ENCODE data around the gene CYB5R4. TPM values are rescaled to one million over a fixed set of nuclear protein-coding genes. Genes with fewer than 3 reads are reported as not detected.

Gene CYB5R4
- total RNA-seq, 4 donors from 2014 or later = 4.7 to 13.5 (median 8.7) TPM

DNA sequence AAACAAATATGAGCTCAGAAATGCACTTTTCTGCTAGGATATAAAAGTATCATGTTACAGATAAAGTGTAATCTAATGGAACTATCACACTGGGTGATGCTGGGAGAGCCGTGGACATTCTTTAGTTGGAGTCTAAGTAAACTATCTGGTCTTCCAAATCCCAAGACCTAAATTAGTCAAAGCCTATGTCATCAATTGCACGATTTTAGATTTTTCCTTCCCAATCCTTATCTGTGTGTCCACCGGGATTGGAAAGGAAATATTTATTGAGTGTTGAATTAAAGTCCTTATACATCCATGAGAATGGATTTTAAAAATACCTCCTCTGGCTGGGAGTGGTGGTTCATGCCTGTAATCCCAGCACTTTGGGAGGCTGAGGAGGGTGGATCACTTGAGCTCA is 154.4 kb downstream of the CYB5R4 start:
- Histone ChIP-seq H3K27me3 (peaks cover 4% of the 10 kb centered on the region), H3K4me3 (no peak overlapping the region), H3K36me3 (no peaks in the 10 kb centered on the region), H3K9me3 (no peaks in the 10 kb centered on the region), H3K27ac (no peak overlapping the region), H3K4me1 (no peaks in the 10 kb centered on the region)
- TF ChIP-seq POLR2A (IDR thresholded peaks at IDR 0.05) (no peak), POLR2AphosphoS5 (IDR thresholded peaks at IDR 0.05) (no peak), EP300 (IDR thresholded peaks at IDR 0.05) (no peak)
- TF ChIP-seq, protein P1, sequence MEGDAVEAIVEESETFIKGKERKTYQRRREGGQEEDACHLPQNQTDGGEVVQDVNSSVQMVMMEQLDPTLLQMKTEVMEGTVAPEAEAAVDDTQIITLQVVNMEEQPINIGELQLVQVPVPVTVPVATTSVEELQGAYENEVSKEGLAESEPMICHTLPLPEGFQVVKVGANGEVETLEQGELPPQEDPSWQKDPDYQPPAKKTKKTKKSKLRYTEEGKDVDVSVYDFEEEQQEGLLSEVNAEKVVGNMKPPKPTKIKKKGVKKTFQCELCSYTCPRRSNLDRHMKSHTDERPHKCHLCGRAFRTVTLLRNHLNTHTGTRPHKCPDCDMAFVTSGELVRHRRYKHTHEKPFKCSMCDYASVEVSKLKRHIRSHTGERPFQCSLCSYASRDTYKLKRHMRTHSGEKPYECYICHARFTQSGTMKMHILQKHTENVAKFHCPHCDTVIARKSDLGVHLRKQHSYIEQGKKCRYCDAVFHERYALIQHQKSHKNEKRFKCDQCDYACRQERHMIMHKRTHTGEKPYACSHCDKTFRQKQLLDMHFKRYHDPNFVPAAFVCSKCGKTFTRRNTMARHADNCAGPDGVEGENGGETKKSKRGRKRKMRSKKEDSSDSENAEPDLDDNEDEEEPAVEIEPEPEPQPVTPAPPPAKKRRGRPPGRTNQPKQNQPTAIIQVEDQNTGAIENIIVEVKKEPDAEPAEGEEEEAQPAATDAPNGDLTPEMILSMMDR (IDR thresholded peaks at IDR 0.05) = no peak
- WGBS = 70% methylated on average over 3 of the region's 3 CpGs
- no peak for DNase-seq (ENCODE audit: low spot score in 2 of 2)

DNA sequence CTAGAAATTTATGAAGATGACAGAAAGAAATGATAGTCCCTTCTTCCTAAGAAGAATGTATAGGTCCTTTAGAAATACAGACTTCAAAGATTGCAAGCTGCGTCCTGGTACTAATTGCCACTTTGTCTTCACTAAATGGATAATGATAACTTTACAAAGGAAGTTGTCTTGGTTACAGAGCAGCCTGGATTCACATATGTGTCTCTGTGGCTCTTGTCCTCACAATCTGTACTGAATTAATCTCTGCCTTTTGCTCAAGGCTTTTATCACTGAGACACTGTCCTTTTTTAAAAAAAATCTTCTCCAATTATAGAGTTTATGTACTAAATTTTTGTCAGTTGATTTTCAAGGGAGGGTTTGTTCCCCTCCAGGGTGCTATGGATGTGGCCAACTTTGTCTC is 156.5 kb downstream of the CYB5R4 start:
- TF ChIP-seq EP300 (IDR thresholded peaks at IDR 0.05) (no peak), POLR2A (IDR thresholded peaks at IDR 0.05) (no peak)
- TF ChIP-seq, protein P1 (IDR thresholded peaks at IDR 0.05) = no peak
- 67% methylated on average over 1 of the region's 1 CpG for WGBS
- H3K27ac ChIP-seq = no peak overlapping the region

More for the DNA sequence above, 156.5 kb downstream of the CYB5R4 start:
- H3K9me3 ChIP-seq = no peaks in the 10 kb centered on the region
- no peak overlapping the region for H3K4me3 ChIP-seq
- no peaks in the 10 kb centered on the region for H3K4me1 ChIP-seq
- H3K36me3 ChIP-seq = no peaks in the 10 kb centered on the region
- H3K27me3 ChIP-seq = peaks cover 4% of the 10 kb centered on the region
- no peak for DNase-seq (ENCODE audit: low spot score in 2 of 2)

Other genes starting within 250 kb of the CYB5R4 start
- not detected for gene SNAP91, start 150.6 kb upstream of the CYB5R4 start, total RNA-seq
- gene RIPPLY2, start 6.3 kb upstream of the CYB5R4 start, total RNA-seq = not detected
- gene MRAP2, start 174.1 kb downstream of the CYB5R4 start, total RNA-seq = 1 to 10 TPM; 1.2 to 2.8 (median 1.8) TPM